Heart left ventricle (tissue), 16 donors: Measurements from ENCODE around the gene RPL6. TPM values are rescaled to one million over a fixed set of nuclear protein-coding genes. Genes with fewer than 3 reads are reported as not detected.
A peak's percentile ranks its signal among the peaks of the same experiment; 100 is the strongest.

Experiments used
- ATAC-seq, 4 donors: fragments of 200-7000 bp; cut with Tn5 transposase; one replicate each; pipeline ENCODE4 v1.9.1; 2020 to 2022; ENCODE audit warnings: moderate library complexity in 4 of 4, mild to moderate bottlenecking in 3 of 4, moderate number of reproducible peaks in 1 of 4
- DNase-seq, 5 donors: peaks; one replicate each; pipeline ENCODE4 v3.0.0-alpha.2; 2020
- H3K27ac ChIP-seq, 12 donors: fragments of 200-600 bp; sonication (generic) in 4 of 12; one replicate each; pipeline versions ENCODE4 v1.5.0 to v1.8.0; 2016 to 2022; ENCODE audit warnings: mild to moderate bottlenecking in 2 of 12
- H3K27me3 ChIP-seq, 9 donors: fragments of 200-600 bp; sonication (generic) in 2 of 9; one replicate each; pipeline versions ENCODE4 v1.5.1 to v1.8.0; 2016 to 2022; ENCODE audit warnings: mild to moderate bottlenecking in 3 of 9
- H3K36me3 ChIP-seq, 9 donors: fragments of 200-600 bp; sonication (generic) in 2 of 9; one replicate each; pipeline versions ENCODE4 v1.5.0 to v1.8.0; 2018 to 2022; ENCODE audit warnings: mild to moderate bottlenecking in 2 of 9
- H3K4me1 ChIP-seq, 12 donors: fragments of 200-600 bp; sonication (generic) in 4 of 12; one replicate each; pipeline versions ENCODE4 v1.5.0 to v1.8.0; 2016 to 2022; ENCODE audit warnings: mild to moderate bottlenecking in 3 of 12
- H3K4me3 ChIP-seq, 12 donors: fragments of 200-600 bp; sonication (generic) in 4 of 12; one replicate each; pipeline versions ENCODE4 v1.5.0 to v1.8.0; 2017 to 2022; ENCODE audit warnings: mild to moderate bottlenecking in 9 of 12, moderate library complexity in 4 of 12
- H3K9me3 ChIP-seq, 12 donors: fragments of 200-600 bp; sonication (generic) in 4 of 12; one replicate each; pipeline versions ENCODE4 v1.5.0 to v1.8.0; 2016 to 2022; ENCODE audit warnings: mild to moderate bottlenecking in 1 of 12
- CTCF ChIP-seq, 12 donors: fragments of 200-600 bp; sonication (generic) in 4 of 12; IDR thresholded peaks; one replicate each; pipeline versions ENCODE4 v1.5.0 to v1.8.0; 2018 to 2022; ENCODE audit warnings: antibody characterized with exemption in 12 of 12, mild to moderate bottlenecking in 5 of 12
- POLR2A ChIP-seq, 2 donors: fragments of 450-650 bp; IDR thresholded peaks; one replicate each; pipeline ENCODE4 v1.6.1; 2017; ENCODE audit warnings: antibody characterized with exemption in 2 of 2, mild to moderate bottlenecking in 2 of 2, moderate library complexity in 2 of 2
- WGBS, 4 donors: extraction: QIAGEN DNeasy Blood & Tissue Kit in 2 of 4; methylation state at CpG; one replicate each; pipeline versions ENCODE4 v1.1.5 to v1.1.7; 2013 to 2018; 5-methylcytosine and 5-hydroxymethylcytosine counted together
- intact Hi-C, 10 donors: fragments of 100-400 bp; cut with DNase I; formaldehyde crosslinking; loops; one replicate each; pipeline versions ENCODE4 v1.11.1 to v1.14.2; 2022
- polyA plus RNA-seq, 2 donors: library from polyadenylated mRNA; stranded (reverse); fragments of 200-250 nt; gene quantifications; one replicate each; pipeline ENCODE4 v1.2.3, GENCODE V29; 2013
- total RNA-seq, 9 donors: library from RNA; depleted of rRNA in 2 of 9; stranded (reverse); fragments of >200 nt in 2 of 9; fragmentation: NEBNext Ultra II Directional in 3 of 9; extraction: Animal tissue kit (Norgen Biotek cat#: 25700) in 3 of 9; gene quantifications; one replicate each; pipeline versions ENCODE4 v1.1.0 to v1.2.4, GENCODE V29; 2016 to 2023
- donor health status: ischemic (EF 13 %, LVEDD 7.1; RV severe dilation, severe dysfunction).
- donor health status: healthy with polysubstance abuse.
- donor health status: DM: no; HTN: yes; CAD: no.
- donor health status: DM: no; HTN: no; CAD: no.
- donor health status: ischemic (EF 25% LVEDD 6.9; RV normal size, moderate dysfunction).
- donor health status: ischemic (EF 25% LVEDD 5.7; RV mildly dilated, moderate dysfunction).
- donor health status: healthy.
- donor health status: DM: yes; HTN: yes; CAD: no.
- donor health status: ischemic (EF 35%, LVEDD 5.7; RV mildly dilated, moderate dysfunction).
- donor health status: nonischemic (EF 11% LVEDD 7.7; RV severe dilation, severe dysfunction).
- donor health status: DM: yes; HTN: yes; CAD: no.
- donor health status: PGD.
- donor health status: ischemic (EF 29% LVEDD 5.4; RV normal size, mild dysfunction).
- donor health status: nonischemic (EF 23%, LVEDD 6.1; RV moderate dilation, normal function).

RPL6 gene
- total and polyA plus RNA-seq, 11 donors: 572 to 1,760 (median 753) TPM

GRCh38 chr12:112433551-112433950 is 24.1 kb upstream of the RPL6 start:
- DNase-seq (no peak), ATAC-seq (no peak)
- Histone ChIP-seq H3K9me3 (no peaks in the 10 kb centered on the region), H3K4me3 (no peak overlapping the region), H3K36me3 (peaks cover 0 to 6% (median 0%) of the 10 kb centered on the region in 9 donors), H3K4me1 (peaks cover 0 to 10% (median 0%) of the 10 kb centered on the region in 12 donors), H3K27me3 (no peaks in the 10 kb centered on the region), H3K27ac (no peak overlapping the region)
- intact Hi-C loops: no loop called here
- TF ChIP-seq POLR2A (IDR thresholded peaks at IDR 0.05) (no peak), CTCF (IDR thresholded peaks at IDR 0.05) (no peak)
- 97 to 98% (median 98%) methylated on average over 2 of the region's 2 CpGs for WGBS, 4 donors

DNA sequence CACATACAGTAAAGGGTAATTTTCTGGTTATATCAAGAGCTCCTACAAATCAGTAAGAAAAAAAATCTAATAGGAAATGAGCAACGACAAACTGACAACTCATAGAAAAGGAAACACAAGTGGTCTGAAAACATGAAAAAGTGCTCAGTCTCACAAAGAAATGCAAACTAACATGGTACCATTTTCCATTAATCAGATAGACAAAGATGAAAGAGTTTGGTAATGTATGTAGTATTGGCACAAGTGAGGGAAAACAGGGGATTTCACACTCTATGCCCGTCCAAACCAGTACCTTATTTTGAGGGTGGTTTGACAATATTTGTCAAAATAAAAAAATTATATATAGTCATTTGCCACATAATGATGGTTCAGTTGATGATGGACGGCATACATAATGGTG is 22.6 kb upstream of the RPL6 start:
- H3K27ac ChIP-seq: no peak overlapping the region
- intact Hi-C loops: no loop called here
- ATAC-seq (no peak), DNase-seq (no peak)
- peaks cover 0 to 6% (median 0%) of the 10 kb centered on the region in 9 donors for H3K36me3 ChIP-seq
- no peaks in the 10 kb centered on the region for H3K27me3 ChIP-seq
- H3K4me3 ChIP-seq: no peak overlapping the region
- WGBS, 4 donors: 81 to 89% (median 88%) methylated on average over 3 of the region's 3 CpGs
- no peaks in the 10 kb centered on the region for H3K9me3 ChIP-seq
- TF ChIP-seq CTCF (IDR thresholded peaks at IDR 0.05) (no peak), POLR2A (IDR thresholded peaks at IDR 0.05) (no peak)
- peaks cover 0 to 10% (median 0%) of the 10 kb centered on the region in 12 donors for H3K4me1 ChIP-seq

GRCh38 chr12:112430929-112431328 is 21.5 kb upstream of the RPL6 start:
- H3K36me3 ChIP-seq: peaks cover 0 to 10% (median 0%) of the 10 kb centered on the region in 9 donors
- intact Hi-C loops: no loop called here
- no peak overlapping the region for H3K4me3 ChIP-seq
- WGBS, 4 donors: 74 to 80% (median 74%) methylated on average over 5 of the region's 5 CpGs
- DNase-seq: no peak
- ATAC-seq: peak in 1 of 4 donors; percentile 19
- no peak overlapping the region for H3K27ac ChIP-seq
- no peak for TF ChIP-seq POLR2A (IDR thresholded peaks at IDR 0.05)
- no peaks in the 10 kb centered on the region for H3K9me3 ChIP-seq
- peaks cover 0 to 3% (median 0%) of the 10 kb centered on the region in 12 donors for H3K4me1 ChIP-seq
- H3K27me3 ChIP-seq: no peaks in the 10 kb centered on the region

DNA sequence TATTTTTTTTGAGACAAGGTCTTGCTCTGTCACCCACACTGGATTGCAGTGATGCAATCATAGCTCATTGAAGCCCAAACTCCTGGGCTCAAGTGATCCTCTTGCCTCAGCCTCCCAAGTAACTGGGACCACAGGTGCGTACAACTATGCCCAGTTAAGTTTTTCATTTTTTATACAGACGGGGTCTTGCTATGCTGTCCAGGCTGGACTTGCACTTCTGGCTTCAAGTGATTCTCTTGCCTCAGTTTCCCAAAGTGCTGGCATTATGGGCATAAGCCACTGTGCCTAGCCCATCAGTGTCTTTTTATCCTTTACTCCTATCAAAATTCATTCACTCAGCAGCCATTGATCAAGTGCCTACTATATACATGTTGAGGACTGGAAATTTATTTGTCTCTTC is 18.4 kb upstream of the RPL6 start:
- WGBS, 4 donors: 90 to 100% (median 98%) methylated on average over 2 of the region's 2 CpGs

More for the DNA sequence above, 18.4 kb upstream of the RPL6 start:
- DNase-seq (no peak), ATAC-seq (no peak)
- Histone ChIP-seq H3K4me1 (peaks cover 0 to 30% (median 10%) of the 10 kb centered on the region in 12 donors), H3K9me3 (no peaks in the 10 kb centered on the region), H3K27ac (no peak overlapping the region), H3K27me3 (no peaks in the 10 kb centered on the region), H3K36me3 (peaks cover 0 to 12% (median 0%) of the 10 kb centered on the region in 9 donors), H3K4me3 (no peak overlapping the region)
- intact Hi-C loops: no loop called here
- TF ChIP-seq POLR2A (IDR thresholded peaks at IDR 0.05) (no peak), CTCF (IDR thresholded peaks at IDR 0.05) (no peak)
